NB4 (cell line): ENCODE measurements around the gene ASB10.

ENCODE experiments used
- CTCF ChIP-seq: IDR thresholded peaks from one replicate; pipeline ENCODE4 v1.5.1; 2012; ENCODE audit warnings: low read depth, low read length
- MYC ChIP-seq: IDR thresholded peaks from 2 replicates; pipeline ENCODE4 v1.6.1; 2011; ENCODE audit warnings: low read depth, low read length
- POLR2A ChIP-seq: IDR thresholded peaks from 2 replicates; pipeline ENCODE4 v1.6.1; 2011; ENCODE audit warnings: mild to moderate bottlenecking; ENCODE audit not compliant: insufficient read length; ENCODE audit errors: extremely low read depth
- TF ChIP-seq, protein P1 (sequence below): IDR thresholded peaks from 2 replicates; pipeline ENCODE4 v1.6.1; 2011; ENCODE audit warnings: low read depth, low read length

GRCh38 chr7:151138153-151138851 lies 48.7 kb downstream of the ASB10 start:
- TF ChIP-seq CTCF: no peak
- TF ChIP-seq POLR2A: no peak
- TF ChIP-seq, protein P1, sequence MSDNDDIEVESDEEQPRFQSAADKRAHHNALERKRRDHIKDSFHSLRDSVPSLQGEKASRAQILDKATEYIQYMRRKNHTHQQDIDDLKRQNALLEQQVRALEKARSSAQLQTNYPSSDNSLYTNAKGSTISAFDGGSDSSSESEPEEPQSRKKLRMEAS: no peak
- no peak for TF ChIP-seq MYC
